Stimulated activated CD8-positive, alpha-beta memory T cell treated with anti-CD3 and anti-CD28 coated beads, Interleukin-7, amount 100 ng/mL, for 24 hours (primary cell): ENCODE data around the gene FANCE.

Experiments
- DNase-seq: peaks from one replicate; pipeline ENCODE4 v3.0.0-alpha.2; 2020; ENCODE audit warnings: low read depth

Gene FANCE

GRCh38 chr6:35485402-35485877, 33.3 kb downstream of the FANCE start:
- no peak for DNase-seq

- DNase-seq, result no peak
Measured at GRCh38 chr6:35486005-35486925, 34.1 kb downstream of the FANCE start.

GRCh38 chr6:35487658-35488516, 35.7 kb downstream of the FANCE start:
- DNase-seq, result no peak

GRCh38 chr6:35488517-35488862, 36.4 kb downstream of the FANCE start:
- no peak for DNase-seq

- no peak for DNase-seq
Measured at GRCh38 chr6:35489066-35489465, 36.9 kb downstream of the FANCE start.

GRCh38 chr6:35489995-35490791, 38.1 kb downstream of the FANCE start:
- no peak for DNase-seq

- DNase-seq, result no peak
Measured at GRCh38 chr6:35490821-35491557, 38.9 kb downstream of the FANCE start.

- DNase-seq, result no peak
Measured at GRCh38 chr6:35491558-35492257, 39.6 kb downstream of the FANCE start.

GRCh38 chr6:35492258-35492973, 40.3 kb downstream of the FANCE start:
- no peak for DNase-seq

GRCh38 chr6:35492974-35493284, 40.8 kb downstream of the FANCE start:
- DNase-seq, result no peak

- no peak for DNase-seq
Measured at GRCh38 chr6:35493307-35493983, 41.3 kb downstream of the FANCE start.

- DNase-seq, result no peak
Measured at GRCh38 chr6:35494161-35494563, 42.0 kb downstream of the FANCE start.

GRCh38 chr6:35495258-35496035, 43.3 kb downstream of the FANCE start:
- no peak for DNase-seq

GRCh38 chr6:35496036-35496840, 44.1 kb downstream of the FANCE start:
- DNase-seq, result no peak

- DNase-seq, result no peak
Measured at GRCh38 chr6:35496841-35497570, 44.9 kb downstream of the FANCE start, which contains the start of gene TEAD3. TSS of gene TEAD3 (minus strand) at chr6:35497079.

- DNase-seq, result no peak
Measured at GRCh38 chr6:35497571-35498421, 45.7 kb downstream of the FANCE start.
